Progenitor cell of endocrine pancreas (in vitro differentiated cells): ENCODE measurements around the gene KCTD4. TPM values are rescaled to one million over a fixed set of nuclear protein-coding genes. Genes with fewer than 3 reads are reported as not detected.

Source experiments
- DNase-seq: peaks from one replicate; pipeline ENCODE4 v3.0.0; 2021; ENCODE audit warnings: low spot score; ENCODE audit not compliant: unreplicated experiment
- H3K27ac Mint-ChIP-seq: 2 replicates; pipeline ENCODE4 v1.8.0; 2021; ENCODE audit warnings: mild to moderate bottlenecking, moderate library complexity, mixed read lengths
- H3K27me3 Mint-ChIP-seq: 2 replicates; pipeline ENCODE4 v1.8.0; 2021; ENCODE audit warnings: mixed read lengths
- H3K36me3 Mint-ChIP-seq: 2 replicates; pipeline ENCODE4 v1.8.0; 2022; ENCODE audit warnings: mixed read lengths; ENCODE audit not compliant: insufficient read depth
- H3K4me1 Mint-ChIP-seq: 2 replicates; pipeline ENCODE4 v1.8.0; 2021; ENCODE audit warnings: low read depth, mixed read lengths
- H3K4me3 Mint-ChIP-seq: 2 replicates; pipeline ENCODE4 v1.8.0; 2021; ENCODE audit warnings: low read depth, mild to moderate bottlenecking, moderate library complexity, mixed read lengths
- H3K9me3 Mint-ChIP-seq: 2 replicates; pipeline ENCODE4 v1.8.0; 2021; ENCODE audit warnings: low read depth, mixed read lengths
- CTCF ChIP-seq: fragments of 200-600 bp; sonication (generic); IDR thresholded peaks from one replicate; pipeline ENCODE4 v1.5.0; 2021; ENCODE audit warnings: antibody characterized with exemption, mild to moderate bottlenecking; ENCODE audit not compliant: unreplicated experiment
- total RNA-seq: library from RNA; stranded (reverse); gene quantifications from 2 replicates; pipeline ENCODE4 v1.2.1, GENCODE V29; 2021

The KCTD4 gene
- total RNA-seq, 1 donor from 2014 or later, result not detected

- no peak overlapping the region for H3K4me3 Mint-ChIP-seq
- H3K4me1 Mint-ChIP-seq, result peaks cover 6% of the 10 kb centered on the region
- no peaks in the 10 kb centered on the region for H3K27me3 Mint-ChIP-seq
- H3K27ac Mint-ChIP-seq, result no peak overlapping the region
- no peak for DNase-seq
- peaks cover 8% of the 10 kb centered on the region for H3K36me3 Mint-ChIP-seq
- TF ChIP-seq CTCF, result no peak
- no peaks in the 10 kb centered on the region for H3K9me3 Mint-ChIP-seq
Measured at GRCh38 chr13:45198041-45198440, 2.8 kb downstream of the KCTD4 start.

GRCh38 chr13:45196622-45197021 is 4.2 kb downstream of the KCTD4 start:
- Mint-ChIP-seq H3K4me1 (peaks cover 6% of the 10 kb centered on the region), H3K9me3 (no peaks in the 10 kb centered on the region), H3K27me3 (no peaks in the 10 kb centered on the region), H3K4me3 (no peak overlapping the region), H3K36me3 (peaks cover 5% of the 10 kb centered on the region), H3K27ac (no peak overlapping the region)
- no peak for TF ChIP-seq CTCF
- no peak for DNase-seq

- no peak for DNase-seq
- Mint-ChIP-seq H3K36me3 (peaks cover 4% of the 10 kb centered on the region), H3K27ac (no peak overlapping the region), H3K4me3 (no peak overlapping the region), H3K9me3 (no peaks in the 10 kb centered on the region), H3K4me1 (peaks cover 6% of the 10 kb centered on the region), H3K27me3 (no peaks in the 10 kb centered on the region)
- no peak for TF ChIP-seq CTCF
Measured at GRCh38 chr13:45196096-45196495, 4.7 kb downstream of the KCTD4 start.

GRCh38 chr13:45195421-45195820 is 5.4 kb downstream of the KCTD4 start:
- no peaks in the 10 kb centered on the region for H3K27me3 Mint-ChIP-seq
- peaks cover 6% of the 10 kb centered on the region for H3K4me1 Mint-ChIP-seq
- H3K36me3 Mint-ChIP-seq, result peaks cover 4% of the 10 kb centered on the region
- H3K9me3 Mint-ChIP-seq, result no peaks in the 10 kb centered on the region
- TF ChIP-seq CTCF, result no peak
- H3K27ac Mint-ChIP-seq, result peak overlapping the region; percentile 67
- no peak overlapping the region for H3K4me3 Mint-ChIP-seq
- no peak for DNase-seq

GRCh38 chr13:45194081-45194939 is 6.5 kb downstream of the KCTD4 start:
- Mint-ChIP-seq H3K36me3 (peaks cover 5% of the 10 kb centered on the region), H3K27me3 (no peaks in the 10 kb centered on the region), H3K27ac (no peak overlapping the region), H3K4me3 (no peak overlapping the region), H3K4me1 (peaks cover 6% of the 10 kb centered on the region), H3K9me3 (no peaks in the 10 kb centered on the region)
- TF ChIP-seq CTCF, result no peak
- DNase-seq, result no peak
